Fibroblast of lung (primary cell): ENCODE results near the gene GJD4.

Source experiments
- CTCF ChIP-seq, 2 donors: IDR thresholded peaks in 1 of 2; conservative IDR thresholded peaks in 1 of 2; 1 replicate in 1 of 2; 2 replicates in 1 of 2; pipeline ENCODE4 v1.5.1; 2011 to 2012; ENCODE audit warnings: low read length in 2 of 2, control low read depth in 1 of 2, inconsistent platforms in 1 of 2, low read depth in 1 of 2, mild to moderate bottlenecking in 1 of 2
- EZH2 ChIP-seq: IDR thresholded peaks from 2 replicates; pipeline ENCODE4 v1.5.1; 2012; ENCODE audit warnings: low read length, control low read depth, mild to moderate bottlenecking; ENCODE audit errors: missing control alignments

GRCh38 chr10:35642793-35643114 is 37.6 kb downstream of the GJD4 start:
- TF ChIP-seq CTCF (conservative IDR thresholded peaks at IDR 0.05 in 1 of 2, IDR thresholded peaks at IDR 0.05 in 1 of 2; ENCODE audit: low read depth in 1 of 2, low read length in 2 of 2) (no peak), EZH2 (no peak)
